ENCODE measurements around the gene WDR70.

GRCh38 chr5:37657046-37657445, 277.9 kb downstream of the WDR70 start:
- TF ChIP-seq, protein P1, sequence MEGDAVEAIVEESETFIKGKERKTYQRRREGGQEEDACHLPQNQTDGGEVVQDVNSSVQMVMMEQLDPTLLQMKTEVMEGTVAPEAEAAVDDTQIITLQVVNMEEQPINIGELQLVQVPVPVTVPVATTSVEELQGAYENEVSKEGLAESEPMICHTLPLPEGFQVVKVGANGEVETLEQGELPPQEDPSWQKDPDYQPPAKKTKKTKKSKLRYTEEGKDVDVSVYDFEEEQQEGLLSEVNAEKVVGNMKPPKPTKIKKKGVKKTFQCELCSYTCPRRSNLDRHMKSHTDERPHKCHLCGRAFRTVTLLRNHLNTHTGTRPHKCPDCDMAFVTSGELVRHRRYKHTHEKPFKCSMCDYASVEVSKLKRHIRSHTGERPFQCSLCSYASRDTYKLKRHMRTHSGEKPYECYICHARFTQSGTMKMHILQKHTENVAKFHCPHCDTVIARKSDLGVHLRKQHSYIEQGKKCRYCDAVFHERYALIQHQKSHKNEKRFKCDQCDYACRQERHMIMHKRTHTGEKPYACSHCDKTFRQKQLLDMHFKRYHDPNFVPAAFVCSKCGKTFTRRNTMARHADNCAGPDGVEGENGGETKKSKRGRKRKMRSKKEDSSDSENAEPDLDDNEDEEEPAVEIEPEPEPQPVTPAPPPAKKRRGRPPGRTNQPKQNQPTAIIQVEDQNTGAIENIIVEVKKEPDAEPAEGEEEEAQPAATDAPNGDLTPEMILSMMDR (IDR thresholded peaks at IDR 0.05): no peak
- TF ChIP-seq POLR2A (IDR thresholded peaks at IDR 0.05): no peak
